PC-9 (cell line): ENCODE data around the gene STAG1. TPM values are rescaled to one million over a fixed set of nuclear protein-coding genes. Genes with fewer than 3 reads are reported as not detected.

ENCODE experiments used
- BruUV-seq: library from RNA; stranded (reverse); fragments of 400-500 nt; replicated peaks from 2 replicates; lab custom pipeline; 2021; lab: Mats Ljungman, UMichigan
- CTCF ChIA-PET: fragments of 300-600 bp; sonication (Branson Sonifier 250); formaldehyde crosslinking; loops from one replicate; lab custom pipeline; 2022; ENCODE audit warnings: antibody characterized with exemption; lab: Charles Lee
- POLR2A ChIA-PET: fragments of 300-600 bp; sonication (Branson Sonifier 250); formaldehyde crosslinking; loops from one replicate; lab custom pipeline; 2022; ENCODE audit warnings: antibody characterized with exemption; ENCODE audit not compliant: unreplicated experiment; lab: Charles Lee
- DNase-seq, 2 experiments: peaks; one replicate each; pipeline versions ENCODE4 v3.0.0 to v3.0.0-alpha.2; 2015 to 2022; ENCODE audit warnings: mixed read lengths in 1 of 2
- H2AFZ ChIP-seq: fragments of 200-600 bp; sonication (generic); 2 replicates; pipeline ENCODE4 v1.8.1; 2017; ENCODE audit warnings: antibody characterized with exemption
- H3F3A ChIP-seq: fragments of 200-600 bp; sonication (generic); 2 replicates; pipeline ENCODE4 v1.8.1; 2017; ENCODE audit warnings: antibody characterized with exemption, mild to moderate bottlenecking, low read depth; ENCODE audit not compliant: insufficient read depth
- H3K27ac ChIP-seq: fragments of 200-600 bp; sonication (generic); 2 replicates; pipeline ENCODE4 v1.6.1; 2016; ENCODE audit warnings: mixed run types
- H3K27me3 ChIP-seq: fragments of 200-600 bp; sonication (generic); 2 replicates; pipeline ENCODE4 v1.6.1; 2016; ENCODE audit warnings: low read depth, mixed run types; ENCODE audit not compliant: insufficient read depth
- H3K36me3 ChIP-seq: fragments of 200-600 bp; sonication (generic); 2 replicates; pipeline ENCODE4 v1.6.1; 2016; ENCODE audit warnings: low read depth, mixed run types
- H3K4me1 ChIP-seq: fragments of 200-600 bp; sonication (generic); replicated peaks from 2 replicates; pipeline ENCODE4 v1.6.1; 2016; ENCODE audit warnings: mixed run types; ENCODE audit not compliant: insufficient read depth
- H3K4me2 ChIP-seq: fragments of 200-600 bp; sonication (generic); 2 replicates; pipeline ENCODE4 v1.6.1; 2017; ENCODE audit warnings: mixed run types
- H3K4me3 ChIP-seq: fragments of 200-600 bp; sonication (generic); 2 replicates; pipeline ENCODE4 v1.6.1; 2016; ENCODE audit warnings: mixed run types
- H3K79me2 ChIP-seq: fragments of 200-600 bp; sonication (generic); 2 replicates; pipeline ENCODE4 v1.6.1; 2017; ENCODE audit warnings: low read depth, mixed run types
- H3K9me2 ChIP-seq: fragments of 200-600 bp; sonication (generic); 2 replicates; pipeline ENCODE4 v1.8.1; 2017; ENCODE audit warnings: mild to moderate bottlenecking; ENCODE audit not compliant: insufficient read depth
- H3K9me3 ChIP-seq: fragments of 200-600 bp; sonication (generic); 2 replicates; pipeline ENCODE4 v1.8.1; 2016; ENCODE audit warnings: low read depth; ENCODE audit not compliant: insufficient read depth
- H4K20me1 ChIP-seq: fragments of 200-600 bp; sonication (generic); 2 replicates; pipeline ENCODE4 v1.8.1; 2017; ENCODE audit not compliant: insufficient read depth
- EZH2 ChIP-seq: fragments of 200-600 bp; sonication (generic); IDR thresholded peaks from 2 replicates; pipeline ENCODE4 v1.8.0; 2017; ENCODE audit warnings: antibody characterized with exemption, low read depth
- intact Hi-C: fragments of 100-400 bp; cut with micrococcal nuclease; formaldehyde crosslinking; loops from one replicate; pipeline ENCODE4 v1.10.0; 2022; ENCODE audit not compliant: unreplicated experiment
- total RNA-seq: library from RNA; stranded (reverse); gene quantifications from 2 replicates; pipeline ENCODE4 v1.2.3, GENCODE V29; 2021
- TF ChIP-seq, protein P1 (sequence below): fragments of 200-600 bp; sonication (generic); conservative IDR thresholded peaks from 2 replicates; pipeline ENCODE4 v1.6.1; 2017; ENCODE audit warnings: mixed run types, antibody characterized with exemption, mild to moderate bottlenecking, moderate library complexity

STAG1 gene
- total RNA-seq, 1 experiment from 2014 or later: 39.3 TPM

DNA sequence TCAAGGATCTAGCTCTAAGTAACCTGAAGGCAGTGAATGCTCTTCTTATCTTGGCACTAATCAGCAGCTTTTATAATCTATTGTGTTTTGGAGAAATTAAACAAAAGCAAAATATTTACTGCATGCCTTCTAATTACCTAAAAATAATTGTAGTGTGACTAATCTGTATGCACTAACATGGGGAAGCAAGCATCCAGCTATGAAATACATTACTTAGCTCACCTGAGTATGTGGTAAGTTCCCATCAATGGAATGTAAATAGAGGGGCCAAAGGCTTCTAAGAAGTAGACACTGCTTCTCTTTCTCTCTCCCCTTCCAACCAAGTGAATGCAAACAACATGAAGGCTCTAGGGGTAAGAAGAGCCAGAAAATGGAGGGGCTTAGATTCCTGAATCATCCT lies 165.6 kb downstream of the STAG1 start:
- CTCF ChIA-PET: no interaction called here
- Histone ChIP-seq H3K4me1 (0 out of 2 replicates have a peak, but pooled peaks cover 9% of the 10 kb centered on the region), H3K79me2 (no peaks in the 10 kb centered on the region), H2AFZ (no peak overlapping the region), H3K27ac (no peak overlapping the region), H3K27me3 (no peaks in the 10 kb centered on the region), H3F3A (peaks cover 9% of the 10 kb centered on the region), H3K36me3 (no peaks in the 10 kb centered on the region), H3K9me3 (no peaks in the 10 kb centered on the region), H4K20me1 (no peaks in the 10 kb centered on the region), H3K9me2 (no peaks in the 10 kb centered on the region), H3K4me3 (no peak overlapping the region), H3K4me2 (no peak overlapping the region)
- intact Hi-C loops: no loop called here
- TF ChIP-seq, protein P1, sequence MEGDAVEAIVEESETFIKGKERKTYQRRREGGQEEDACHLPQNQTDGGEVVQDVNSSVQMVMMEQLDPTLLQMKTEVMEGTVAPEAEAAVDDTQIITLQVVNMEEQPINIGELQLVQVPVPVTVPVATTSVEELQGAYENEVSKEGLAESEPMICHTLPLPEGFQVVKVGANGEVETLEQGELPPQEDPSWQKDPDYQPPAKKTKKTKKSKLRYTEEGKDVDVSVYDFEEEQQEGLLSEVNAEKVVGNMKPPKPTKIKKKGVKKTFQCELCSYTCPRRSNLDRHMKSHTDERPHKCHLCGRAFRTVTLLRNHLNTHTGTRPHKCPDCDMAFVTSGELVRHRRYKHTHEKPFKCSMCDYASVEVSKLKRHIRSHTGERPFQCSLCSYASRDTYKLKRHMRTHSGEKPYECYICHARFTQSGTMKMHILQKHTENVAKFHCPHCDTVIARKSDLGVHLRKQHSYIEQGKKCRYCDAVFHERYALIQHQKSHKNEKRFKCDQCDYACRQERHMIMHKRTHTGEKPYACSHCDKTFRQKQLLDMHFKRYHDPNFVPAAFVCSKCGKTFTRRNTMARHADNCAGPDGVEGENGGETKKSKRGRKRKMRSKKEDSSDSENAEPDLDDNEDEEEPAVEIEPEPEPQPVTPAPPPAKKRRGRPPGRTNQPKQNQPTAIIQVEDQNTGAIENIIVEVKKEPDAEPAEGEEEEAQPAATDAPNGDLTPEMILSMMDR: no peak
- no peak for TF ChIP-seq EZH2
- DNase-seq: peak in 1 of 2 experiments; percentile 69
- POLR2A ChIA-PET: interaction anchor here (0.6 to 1.2 kb wide), 2 partner anchors 9 to 166 kb away, joined by 4 to 5 read pairs; partner anchors contain the start of gene STAG1
- no TSS peak for BruUV-seq

DNA sequence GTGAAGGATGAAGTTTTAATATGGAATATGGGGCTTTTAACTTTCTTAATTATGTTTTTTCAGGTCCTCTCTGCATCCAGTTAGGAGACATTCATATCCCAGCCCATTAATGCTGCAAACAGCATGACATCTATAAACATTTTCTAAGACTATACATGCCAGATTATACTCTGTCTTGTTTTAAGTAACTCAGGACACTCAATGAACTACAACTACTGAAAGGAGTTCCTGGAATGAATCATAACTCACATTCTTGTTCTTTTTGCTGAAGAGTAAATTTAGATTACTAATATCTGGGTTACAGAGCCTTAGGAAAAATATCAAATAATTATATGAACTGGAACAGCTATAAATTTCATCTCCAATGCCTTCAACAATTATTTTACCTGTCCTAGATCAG lies 167.4 kb downstream of the STAG1 start:
- Histone ChIP-seq H3K36me3 (no peaks in the 10 kb centered on the region), H3K27me3 (no peaks in the 10 kb centered on the region), H3K9me3 (no peaks in the 10 kb centered on the region), H3K4me2 (no peak overlapping the region), H4K20me1 (no peaks in the 10 kb centered on the region), H3K4me1 (0 out of 2 replicates have a peak, but pooled peaks cover 9% of the 10 kb centered on the region), H3F3A (peaks cover 9% of the 10 kb centered on the region), H3K79me2 (no peaks in the 10 kb centered on the region), H3K27ac (no peak overlapping the region), H3K9me2 (no peaks in the 10 kb centered on the region), H2AFZ (no peak overlapping the region), H3K4me3 (no peak overlapping the region)
- CTCF ChIA-PET: no interaction called here
- BruUV-seq: no TSS peak
- TF ChIP-seq, protein P1: no peak
- TF ChIP-seq EZH2: no peak
- intact Hi-C loops: no loop called here
- no peak for DNase-seq
- POLR2A ChIA-PET: no interaction called here

DNA sequence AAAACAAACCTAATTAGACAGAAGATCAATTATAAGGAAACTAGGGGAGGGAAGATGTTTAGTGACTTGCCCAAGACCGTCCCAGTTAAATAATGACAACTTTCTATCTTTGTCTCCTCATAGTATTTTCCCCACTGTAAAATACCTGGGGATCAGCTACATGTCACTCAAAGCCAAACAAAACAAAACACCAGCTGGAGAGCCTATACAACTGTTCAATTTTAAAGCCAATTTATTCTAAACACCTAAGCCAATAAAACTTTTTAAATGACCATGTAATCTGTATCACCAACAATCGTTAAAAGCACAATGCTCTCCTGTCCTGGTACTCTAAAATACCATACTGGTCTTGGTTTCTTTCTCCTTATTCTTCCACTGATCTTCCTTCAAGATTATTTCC lies 168.4 kb downstream of the STAG1 start:
- Histone ChIP-seq H3K9me3 (no peaks in the 10 kb centered on the region), H3K9me2 (no peaks in the 10 kb centered on the region), H3K36me3 (no peaks in the 10 kb centered on the region), H3K4me1 (0 out of 2 replicates have a peak, but pooled peaks cover 9% of the 10 kb centered on the region), H3K4me2 (no peak overlapping the region), H2AFZ (no peak overlapping the region), H3K4me3 (no peak overlapping the region), H3K27ac (no peak overlapping the region), H3K27me3 (no peaks in the 10 kb centered on the region), H4K20me1 (no peaks in the 10 kb centered on the region), H3K79me2 (no peaks in the 10 kb centered on the region), H3F3A (peaks cover 9% of the 10 kb centered on the region)
- TF ChIP-seq EZH2: no peak
- TF ChIP-seq, protein P1: no peak
- intact Hi-C loops: no loop called here
- POLR2A ChIA-PET: no interaction called here
- CTCF ChIA-PET: no interaction called here
- no peak for DNase-seq
- no TSS peak for BruUV-seq
